ENCODE data around the gene CCDC63.

The CCDC63 gene

GRCh38 chr12:110846615-110847566 lies at the start of gene CCDC63:
CCDC63 (plus strand) TSS chr12:110846987; CDS start chr12:110852955, 5,968 bp downstream.
- peak; percentile 57 for DNase-seq

- no peak for DNase-seq
These were observed 48.3 kb upstream of the CCDC63 start for GRCh38 chr12:110798461-110798860.

GRCh38 chr12:110802489-110802888 lies 44.3 kb upstream of the CCDC63 start:
- no peak for DNase-seq

- DNase-seq, result no peak
These were observed 42.4 kb upstream of the CCDC63 start for GRCh38 chr12:110804406-110804805.

- no peak for DNase-seq
These were observed 39.1 kb upstream of the CCDC63 start for GRCh38 chr12:110807640-110808039.

- no peak for DNase-seq
These were observed 37.6 kb upstream of the CCDC63 start for GRCh38 chr12:110809149-110809548.

GRCh38 chr12:110811972-110812371 lies 34.8 kb upstream of the CCDC63 start:
- no peak for DNase-seq

- DNase-seq, result no peak
These were observed 33.5 kb upstream of the CCDC63 start for GRCh38 chr12:110813285-110813684.

GRCh38 chr12:110813756-110814155 lies 33.0 kb upstream of the CCDC63 start:
- DNase-seq, result no peak

GRCh38 chr12:110816248-110816647 lies 30.5 kb upstream of the CCDC63 start:
- no peak for DNase-seq

- no peak for DNase-seq
These were observed 30.0 kb upstream of the CCDC63 start for GRCh38 chr12:110816779-110817178.

- DNase-seq, result no peak
These were observed 28.3 kb upstream of the CCDC63 start for GRCh38 chr12:110818511-110818910.

- DNase-seq, result no peak
These were observed 27.6 kb upstream of the CCDC63 start for GRCh38 chr12:110819150-110819549.

GRCh38 chr12:110819646-110820045 lies 27.1 kb upstream of the CCDC63 start:
- no peak for DNase-seq

GRCh38 chr12:110821917-110822316 lies 24.9 kb upstream of the CCDC63 start:
- DNase-seq, result no peak

- no peak for DNase-seq
These were observed 23.9 kb upstream of the CCDC63 start for GRCh38 chr12:110822821-110823415.

GRCh38 chr12:110824342-110824741 lies 22.4 kb upstream of the CCDC63 start:
- DNase-seq, result no peak

GRCh38 chr12:110825530-110825929 lies 21.3 kb upstream of the CCDC63 start:
- no peak for DNase-seq

GRCh38 chr12:110826592-110827200 lies 20.1 kb upstream of the CCDC63 start:
- peak; percentile 94 for DNase-seq

GRCh38 chr12:110829308-110829707 lies 17.5 kb upstream of the CCDC63 start:
- DNase-seq, result no peak

GRCh38 chr12:110836291-110836690 lies 10.5 kb upstream of the CCDC63 start:
- no peak for DNase-seq

- DNase-seq, result no peak
These were observed 5.8 kb upstream of the CCDC63 start for GRCh38 chr12:110841007-110841406.

GRCh38 chr12:110844131-110844530 lies 2.7 kb upstream of the CCDC63 start:
- DNase-seq, result no peak
